NCI-H1417 (cell line): ENCODE data around the gene SLC38A10.
"Not testable (repeated sequence)": the region's sequence is repeated elsewhere in the genome, so short reads cannot be mapped to it uniquely, and the experiment has no call there.

ENCODE experiments used
- DNase-seq, 3 experiments: peaks; one replicate each; lab custom pipeline; 2025; lab: John Stamatoyannopoulos, UW

Gene SLC38A10

DNA sequence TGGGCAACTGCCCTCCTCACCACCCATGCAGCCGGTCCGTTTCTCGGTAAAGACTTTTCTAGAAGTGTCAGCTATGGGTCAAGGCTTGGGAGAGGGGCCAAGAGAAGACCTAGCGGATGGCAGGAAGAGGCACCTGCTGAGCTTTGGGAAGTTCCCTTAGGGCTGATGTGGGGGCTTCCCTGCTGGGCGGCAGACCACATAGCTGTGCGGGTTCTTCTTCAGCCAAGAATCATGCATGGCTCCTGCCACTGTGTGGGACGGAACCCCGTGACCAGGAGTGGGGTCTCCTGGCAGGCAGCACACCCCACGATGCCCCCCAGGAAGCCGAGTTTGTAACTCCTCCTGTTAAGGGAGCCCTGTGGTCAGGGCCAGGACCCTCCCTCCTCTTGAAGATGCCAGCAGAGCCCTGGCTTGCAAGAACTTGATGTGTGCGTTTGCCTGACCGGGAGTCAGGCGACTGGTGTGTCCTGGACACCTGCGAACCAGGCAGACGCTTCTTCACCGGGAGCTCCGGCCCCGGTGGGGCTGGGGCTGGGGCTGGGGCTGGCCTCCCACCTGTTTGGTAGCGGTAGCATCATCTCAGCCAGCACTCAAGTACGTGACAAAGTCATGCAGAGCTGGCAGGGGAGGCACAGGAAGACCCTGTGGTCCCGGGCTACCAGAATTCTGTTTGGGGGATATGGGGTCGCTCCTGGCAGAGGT lies 17.7 kb upstream of the SLC38A10 start:
- no peak for DNase-seq

DNA sequence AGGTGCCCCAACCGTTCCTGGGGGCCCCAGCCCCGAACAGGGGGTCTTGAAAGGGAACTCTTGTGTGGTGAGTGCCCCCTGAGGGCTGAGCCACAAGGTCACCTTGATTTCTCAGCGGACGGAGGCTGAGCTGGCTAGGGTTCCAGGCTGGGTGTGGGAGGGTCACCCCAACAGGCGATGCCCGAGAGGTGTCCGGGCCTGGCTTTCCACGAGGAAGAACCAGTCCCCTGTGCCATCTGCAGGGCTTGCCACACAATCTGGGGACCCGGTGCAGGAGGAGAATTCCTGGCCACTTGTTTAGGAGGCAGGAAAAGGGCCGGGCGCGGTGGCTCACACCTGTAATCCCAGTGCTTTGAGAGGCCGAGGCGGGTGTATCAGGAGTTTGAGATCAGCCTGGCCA lies 16.8 kb upstream of the SLC38A10 start:
- DNase-seq: no peak

DNA sequence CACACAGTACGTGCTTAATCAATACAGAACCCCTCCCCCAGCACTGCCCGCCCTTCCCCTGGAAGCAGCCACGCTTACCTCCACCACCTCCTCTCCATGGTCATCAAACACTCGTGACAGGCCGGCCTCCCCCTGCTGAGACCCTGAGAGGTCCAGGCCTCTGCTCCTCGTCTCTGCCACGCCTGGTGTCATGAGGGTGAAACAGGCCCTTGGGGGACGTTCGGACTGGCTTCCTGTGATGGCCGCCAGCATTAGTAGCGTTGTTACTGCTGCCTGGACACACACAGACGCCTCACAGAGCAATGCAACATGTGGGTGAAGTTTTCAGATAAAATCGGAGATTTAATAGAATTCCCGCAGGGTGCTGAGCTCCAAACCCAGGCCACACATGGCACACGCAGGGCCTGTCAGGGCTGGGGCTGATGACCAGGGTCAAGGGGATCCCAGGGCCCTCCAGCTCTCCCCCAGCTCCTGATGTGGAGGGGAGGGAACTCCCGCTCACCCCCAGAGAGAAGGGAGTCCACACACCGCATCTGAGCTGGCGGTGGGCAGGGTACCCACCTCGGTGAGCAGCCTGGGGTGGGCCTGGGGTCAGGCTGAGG lies 15.9 kb upstream of the SLC38A10 start:
- DNase-seq: peak in 1 of 3 experiments; percentile 30

DNA sequence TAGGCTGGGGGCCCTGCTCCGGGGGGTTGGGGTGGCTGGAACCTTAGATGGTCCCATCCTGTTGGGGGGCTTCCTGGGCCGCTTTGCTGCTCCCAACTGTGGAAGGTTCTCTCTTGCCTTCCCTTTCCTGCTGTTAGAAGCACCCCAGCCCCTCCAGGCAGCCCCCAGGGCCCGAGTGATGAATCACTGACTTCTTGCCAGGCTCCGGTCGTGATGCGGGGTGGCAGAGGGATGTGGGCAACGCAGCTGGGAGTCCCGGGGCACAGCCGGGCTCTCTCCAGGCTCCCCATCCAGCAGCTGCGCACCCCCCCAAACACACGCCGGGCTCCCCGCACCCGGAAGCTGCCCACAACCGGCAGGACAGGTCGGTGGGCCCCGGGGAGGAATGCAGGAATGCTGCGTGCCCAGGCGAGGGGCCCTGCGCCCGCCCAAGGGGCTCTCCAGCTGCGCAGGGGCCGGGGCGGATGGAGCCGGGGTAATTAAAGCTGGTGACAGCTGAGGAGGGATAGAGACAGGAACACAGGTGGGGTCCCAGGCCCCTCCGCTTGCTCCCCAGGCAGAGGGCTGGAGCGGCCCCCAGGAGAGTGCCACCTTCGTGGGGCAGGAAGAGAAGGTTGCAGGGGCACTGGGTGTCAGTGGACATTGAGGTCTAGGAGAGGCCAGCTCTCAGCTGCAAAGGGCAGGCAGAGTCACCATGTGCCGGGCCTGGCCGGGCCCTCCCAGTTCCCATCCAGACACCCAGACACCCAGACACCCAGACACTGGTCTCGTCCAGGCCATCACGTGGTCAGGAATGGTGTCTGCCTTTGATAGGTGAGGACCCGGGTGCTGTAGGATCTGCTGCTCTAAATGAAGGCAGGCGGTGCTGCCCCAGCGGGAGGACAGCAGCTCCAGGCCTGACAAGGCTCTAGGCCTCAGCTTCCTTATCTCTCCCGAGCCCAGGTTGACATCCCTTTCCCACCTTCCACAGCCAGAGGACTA lies 15.0 kb upstream of the SLC38A10 start:
- no peak for DNase-seq

DNA sequence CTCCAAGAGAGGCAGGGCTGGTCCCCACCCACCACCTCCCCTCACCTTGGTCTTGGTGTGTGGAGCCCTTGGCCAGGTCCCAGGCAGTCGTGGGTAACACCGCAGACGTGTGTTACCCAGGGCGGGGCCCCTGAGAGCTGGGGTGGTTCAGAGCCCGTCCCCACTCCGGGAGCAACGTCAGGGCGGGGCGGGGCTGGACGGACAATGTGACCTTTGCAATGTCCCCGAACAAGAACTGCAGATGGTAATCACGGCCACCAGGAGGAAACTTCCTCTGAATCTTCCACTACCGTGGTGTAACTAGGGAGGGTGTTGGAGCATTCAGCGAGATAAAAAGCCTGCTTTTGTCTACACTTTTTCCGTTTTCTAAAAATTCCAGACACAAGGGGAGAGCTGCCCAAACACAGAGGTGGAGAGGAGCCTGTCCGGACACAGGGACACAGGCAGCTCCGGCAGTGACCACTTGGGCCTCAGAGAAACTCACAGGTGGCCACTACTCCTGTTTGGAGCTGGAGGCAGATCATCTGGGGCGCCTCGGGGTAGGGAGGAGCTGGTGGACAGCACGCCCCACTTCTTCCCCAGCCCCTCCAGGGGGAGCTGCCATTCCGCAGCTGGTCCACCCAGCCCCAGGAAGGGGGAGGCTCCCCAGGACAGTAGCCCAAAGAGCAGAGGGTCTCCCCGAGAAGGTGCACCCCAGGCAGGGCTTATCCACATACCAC lies 14.2 kb upstream of the SLC38A10 start:
- DNase-seq: no peak

DNA sequence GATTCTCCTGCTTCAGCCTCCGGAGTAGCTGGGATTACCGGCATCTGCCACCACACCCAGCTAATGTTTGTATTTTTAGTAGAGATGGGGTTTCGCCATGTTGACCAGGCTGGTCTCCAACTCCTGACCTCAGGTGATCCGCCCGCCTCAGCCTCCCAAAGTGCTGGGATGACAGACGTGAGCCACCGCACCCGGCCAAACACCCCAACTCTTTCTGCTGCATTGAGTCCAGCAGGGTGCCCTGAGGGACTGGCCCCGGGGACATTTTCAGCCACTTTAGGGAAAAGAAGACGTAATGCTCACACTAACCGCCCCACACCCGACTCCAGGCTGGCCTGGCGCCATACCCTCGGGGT lies 13.7 kb upstream of the SLC38A10 start:
- not testable (repeated sequence) for DNase-seq

DNA sequence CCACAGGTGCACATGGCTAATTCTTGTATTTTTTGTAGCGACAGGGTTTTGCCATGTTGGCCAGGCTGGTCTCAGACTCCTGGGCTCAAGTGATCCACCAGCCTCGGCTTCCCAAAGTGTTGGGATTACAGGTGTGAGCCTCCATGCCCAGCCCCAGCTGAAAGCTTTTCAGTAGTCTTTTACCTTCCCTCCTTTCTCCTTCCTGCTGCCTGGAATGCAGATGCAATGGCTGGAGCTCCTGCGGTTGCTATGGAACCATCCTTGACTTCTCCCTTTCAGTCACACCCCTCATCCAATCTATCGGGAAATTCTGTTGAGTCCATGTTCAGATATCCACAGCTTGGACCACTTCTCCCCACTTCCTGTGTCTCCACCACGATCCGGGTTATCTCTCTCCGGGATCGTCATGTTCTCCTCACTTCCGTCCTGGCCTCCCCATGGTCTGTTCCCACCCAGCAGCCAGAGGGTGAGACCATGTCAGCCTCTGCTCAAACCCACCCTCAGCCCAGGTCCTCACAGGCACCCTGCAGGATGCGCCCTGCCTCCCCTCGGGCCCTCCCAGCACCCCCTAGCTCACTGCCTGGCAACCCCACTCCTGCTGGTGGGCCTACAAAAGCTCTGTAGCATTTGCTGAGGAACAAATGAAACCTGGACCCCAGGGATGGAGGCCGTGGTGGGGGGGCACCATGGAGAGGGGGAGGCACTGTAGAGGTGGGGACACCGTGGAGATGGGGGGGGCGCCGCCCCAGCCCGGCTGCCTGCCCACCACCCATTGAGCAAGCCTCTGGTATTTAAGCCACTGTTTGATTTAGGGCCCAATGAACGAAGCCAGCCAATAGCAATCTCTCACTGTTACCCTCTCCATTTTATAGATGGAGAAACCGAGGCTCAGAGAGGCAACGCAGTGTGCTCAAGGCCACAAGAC lies 12.8 kb upstream of the SLC38A10 start:
- DNase-seq: no peak

DNA sequence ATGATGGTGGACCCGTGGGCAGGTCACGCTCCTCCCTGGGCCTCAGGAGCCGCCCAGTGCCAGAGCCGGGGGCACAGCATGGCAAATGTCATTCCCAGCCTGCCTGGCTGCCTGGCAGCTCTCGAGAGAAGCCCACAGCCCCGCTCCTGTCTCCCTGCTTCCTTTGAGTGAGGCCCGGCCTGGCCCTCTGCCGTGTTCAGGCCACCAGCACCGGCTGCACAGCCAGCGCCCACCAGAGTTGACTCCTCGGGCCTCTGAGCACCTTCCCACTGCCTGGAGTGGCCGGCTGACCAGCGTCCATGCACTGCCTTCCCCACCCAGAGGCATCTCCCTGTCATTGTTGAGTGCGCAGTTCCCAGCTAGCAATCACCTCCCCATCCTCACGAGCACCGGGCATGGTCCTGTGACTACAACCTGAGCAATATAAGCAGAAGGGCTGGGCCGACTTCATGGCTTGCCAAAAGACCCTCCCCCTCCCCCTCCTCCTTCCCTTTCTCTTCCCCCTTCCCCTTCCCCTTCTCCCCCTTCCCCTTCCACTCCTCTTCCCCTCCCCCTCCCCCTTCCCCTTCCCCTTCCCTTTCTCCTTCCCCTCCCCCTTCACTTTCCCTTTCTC lies 11.9 kb upstream of the SLC38A10 start:
- peak in 2 of 3 experiments; percentile 15 to 22 for DNase-seq

DNA sequence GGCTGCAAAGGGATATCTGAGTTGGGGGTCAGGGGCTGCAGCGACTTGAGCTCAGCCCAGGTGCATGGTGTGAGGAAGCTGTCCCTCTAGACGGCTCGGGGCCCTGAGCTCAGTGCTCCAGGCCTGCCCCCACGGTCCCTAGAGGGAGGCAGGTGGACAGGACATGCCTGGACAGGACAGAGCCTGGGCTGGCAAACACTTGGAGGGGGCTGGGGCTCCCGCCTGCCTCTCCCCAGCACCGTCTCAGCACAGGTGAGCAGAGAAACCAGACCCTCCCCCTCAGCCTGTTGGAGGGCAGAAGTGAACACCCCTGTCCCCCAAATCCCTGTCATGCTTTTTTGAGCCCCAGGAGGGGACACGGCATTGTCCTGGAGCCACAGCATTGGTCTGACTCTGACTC lies 11.4 kb upstream of the SLC38A10 start:
- DNase-seq: peak in 2 of 3 experiments; percentile 15 to 49

DNA sequence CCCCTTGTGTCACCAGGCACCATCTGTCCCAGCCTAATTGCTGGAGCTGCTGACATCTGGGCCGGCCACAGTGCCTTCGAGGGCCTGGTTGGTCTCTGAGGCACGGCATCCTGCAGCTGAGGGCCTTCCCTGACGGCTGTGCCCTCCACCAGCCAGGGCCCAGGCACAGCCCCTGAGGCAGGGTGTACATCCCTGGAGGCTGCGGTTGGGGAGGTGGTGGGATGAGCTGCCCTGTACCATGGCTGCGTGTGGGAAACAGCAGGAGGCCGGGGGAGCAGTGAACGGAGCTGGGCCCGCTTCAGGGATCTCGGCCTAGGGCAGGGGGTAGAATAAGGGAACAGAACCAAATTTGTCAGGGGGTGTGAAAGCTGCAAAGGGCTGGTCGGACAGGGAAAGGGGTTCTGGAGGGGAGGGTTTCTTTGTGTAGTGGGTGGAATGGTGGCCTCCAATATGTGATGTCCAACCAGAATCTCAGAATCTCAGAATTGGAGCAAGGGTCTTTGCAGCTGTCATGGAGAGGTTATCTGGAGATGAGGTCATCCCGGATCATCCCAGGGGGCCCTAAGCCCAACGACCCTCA lies 10.0 kb upstream of the SLC38A10 start:
- no peak for DNase-seq

DNA sequence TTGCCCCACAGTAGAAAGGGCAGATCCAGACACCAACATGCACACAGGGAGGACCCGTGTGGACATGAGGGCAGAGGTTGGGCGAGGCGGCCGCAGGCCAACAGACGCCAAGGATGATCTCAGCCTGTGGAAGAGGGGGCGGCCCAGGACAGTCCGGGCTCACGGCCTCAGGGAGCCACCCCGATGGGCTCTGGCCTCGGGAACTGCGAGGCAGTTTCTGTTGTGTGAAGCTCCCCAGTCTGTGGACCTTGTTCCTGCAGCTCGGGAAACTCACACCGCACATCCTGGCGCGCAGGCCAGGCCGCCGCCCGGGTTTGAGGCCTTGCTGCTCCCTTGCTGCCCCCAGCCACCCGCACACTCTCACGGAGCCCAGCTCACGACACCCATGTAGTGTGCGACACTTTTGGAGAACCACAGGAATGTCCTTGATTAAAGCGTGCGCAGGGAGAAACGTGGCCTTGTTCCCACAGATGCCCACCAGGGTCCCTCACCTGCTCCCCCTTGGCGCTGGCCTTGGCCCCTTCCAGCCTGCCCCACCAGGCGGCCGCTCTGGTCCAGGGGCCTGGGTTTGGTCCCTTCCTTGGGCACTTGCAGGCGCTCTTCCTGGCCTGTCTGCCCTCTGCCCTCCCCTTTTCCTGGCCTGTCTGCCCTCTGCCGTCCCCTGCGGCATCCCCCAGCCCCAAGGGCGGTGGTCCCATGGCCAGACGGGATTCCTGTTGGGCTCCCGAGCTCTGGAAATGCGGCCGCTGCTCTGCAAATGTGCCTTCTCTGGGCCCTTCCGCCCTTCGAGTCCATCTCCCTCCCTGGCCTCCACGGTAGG lies 9.3 kb upstream of the SLC38A10 start:
- DNase-seq: no peak

DNA sequence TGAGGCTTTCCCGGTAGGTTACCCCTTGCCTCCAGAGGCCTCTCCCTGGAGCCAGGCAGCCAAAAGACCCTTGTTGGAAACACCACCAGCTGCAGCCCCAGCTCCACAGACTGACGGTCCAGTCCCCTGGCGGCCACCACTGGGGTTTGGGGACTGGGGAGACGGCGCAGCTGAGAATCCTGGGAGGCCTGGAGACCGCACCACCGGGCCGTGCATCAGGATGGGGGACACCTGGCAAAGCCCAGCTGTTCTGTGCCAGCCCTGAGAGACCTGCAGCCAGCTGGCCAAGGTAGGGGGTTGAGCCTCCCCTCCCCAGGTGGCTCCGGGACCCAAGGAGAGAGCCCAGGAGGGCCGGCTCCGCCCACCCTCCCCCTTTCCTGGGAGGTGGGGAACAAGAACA lies 8.3 kb upstream of the SLC38A10 start:
- no peak for DNase-seq

DNA sequence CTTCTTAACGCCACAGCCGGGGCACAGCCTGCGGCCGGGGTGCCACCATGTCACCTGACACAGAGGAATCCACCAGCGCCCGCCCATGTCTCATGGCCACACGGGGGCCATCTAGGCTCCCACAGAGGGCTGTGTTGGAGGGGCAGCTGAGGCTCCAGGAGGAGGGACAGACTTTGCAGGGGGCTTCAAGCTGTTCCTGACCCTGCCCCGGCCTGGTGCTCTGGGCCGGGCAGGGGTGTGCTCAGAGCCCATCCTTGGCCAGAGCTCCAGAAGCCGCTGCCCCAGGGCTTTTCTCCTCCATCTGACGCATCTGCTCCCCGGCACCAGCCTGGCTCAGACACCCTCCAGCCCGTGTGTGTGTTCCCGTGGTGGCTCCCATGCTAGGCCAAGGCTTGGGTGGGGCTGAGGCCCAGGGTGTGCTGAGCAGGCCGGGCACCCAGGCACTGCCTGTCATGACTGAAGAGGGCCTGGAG lies 7.8 kb upstream of the SLC38A10 start:
- DNase-seq: no peak

DNA sequence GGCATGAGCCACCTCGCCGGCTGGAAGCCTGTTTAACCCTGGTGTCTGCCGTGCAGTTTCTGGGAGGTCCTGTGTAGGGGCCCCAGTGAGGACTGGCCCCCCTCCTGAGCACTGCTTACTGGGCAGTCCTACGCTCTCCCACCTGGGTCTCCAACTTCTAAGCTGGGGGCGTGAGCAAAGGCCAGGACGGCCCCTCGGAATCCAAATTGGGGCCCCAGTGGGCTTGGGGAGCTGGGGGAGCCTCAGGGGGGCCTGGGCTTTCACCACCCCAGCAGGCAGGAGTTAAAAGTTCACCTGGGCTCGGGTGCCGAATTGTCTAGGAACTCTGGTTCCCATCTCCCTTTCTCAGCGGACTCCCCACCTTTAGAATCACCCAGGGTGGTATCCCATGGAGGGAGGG lies 7.2 kb upstream of the SLC38A10 start:
- DNase-seq: no peak

DNA sequence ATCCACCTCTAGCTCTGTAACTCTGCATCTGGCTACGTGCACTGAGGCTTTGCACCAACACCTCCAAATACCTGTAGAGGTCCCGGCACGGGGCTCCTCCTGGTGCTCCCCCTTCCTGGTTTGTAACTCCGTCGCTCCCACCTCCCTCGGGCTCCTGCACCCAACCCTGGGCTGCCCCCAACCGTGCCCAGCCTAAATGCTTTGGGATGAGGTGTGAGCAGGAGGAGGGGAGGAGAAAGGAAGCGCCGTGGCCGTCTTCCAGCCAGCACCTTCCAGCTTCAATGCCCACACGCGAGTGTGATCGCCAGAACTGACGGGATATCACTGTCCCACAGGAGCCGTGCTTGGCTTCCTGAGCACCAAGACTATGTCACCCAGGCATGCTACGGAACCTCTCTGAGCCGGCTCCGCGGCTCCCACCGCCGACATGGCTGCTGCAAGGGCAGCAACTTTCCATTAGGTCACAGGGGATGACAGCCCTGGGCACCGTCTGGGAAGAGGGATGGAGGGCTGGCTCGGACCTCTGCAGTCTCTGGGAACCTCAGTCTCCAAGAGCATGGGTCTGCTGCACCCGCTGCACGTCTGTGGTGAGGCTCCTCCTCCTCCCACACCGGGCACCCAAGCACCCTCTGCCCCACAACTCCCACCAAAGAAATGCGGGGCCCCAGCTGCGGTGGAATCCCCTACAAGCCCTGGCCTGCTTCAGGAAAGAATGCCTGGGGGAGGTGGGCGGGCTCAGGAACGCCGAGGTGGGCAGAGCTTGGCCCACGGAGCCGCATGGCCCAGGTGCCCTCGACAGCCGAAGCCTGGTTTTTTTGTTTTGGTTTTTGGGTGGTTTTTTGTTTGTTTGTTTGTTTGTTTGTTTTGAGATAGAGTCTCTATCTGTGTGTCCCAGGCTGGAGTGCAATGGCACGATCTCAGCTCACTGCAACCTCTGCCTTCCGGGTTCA lies 6.4 kb upstream of the SLC38A10 start:
- DNase-seq: no peak

DNA sequence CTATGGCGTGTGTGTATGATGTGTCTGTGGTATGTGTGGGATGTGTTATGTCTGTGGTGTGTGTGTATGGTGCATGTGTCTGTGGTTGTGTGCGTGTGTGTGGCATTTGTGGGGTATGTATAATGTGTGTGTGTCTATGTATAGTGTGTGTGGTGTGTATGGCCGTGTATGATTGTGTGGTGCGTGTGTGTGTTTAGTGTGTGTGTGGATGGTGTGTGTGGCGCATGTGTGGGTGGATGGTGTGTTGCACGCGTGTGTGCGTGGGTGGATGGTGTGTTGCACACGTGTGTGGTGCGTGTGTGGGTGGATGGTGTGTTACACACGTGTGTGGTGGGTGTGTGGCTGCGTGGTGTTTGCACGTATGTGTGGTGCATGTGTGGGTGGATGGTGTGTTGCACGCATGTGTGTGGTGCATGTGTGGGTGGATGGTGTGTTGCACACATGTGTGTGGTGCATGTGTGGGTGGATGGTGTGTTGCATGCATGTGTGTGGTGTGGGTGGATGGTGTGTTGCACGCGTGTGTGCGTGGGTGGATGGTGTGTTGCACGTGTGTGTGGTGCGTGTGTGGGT lies 5.6 kb upstream of the SLC38A10 start:
- DNase-seq: no peak

DNA sequence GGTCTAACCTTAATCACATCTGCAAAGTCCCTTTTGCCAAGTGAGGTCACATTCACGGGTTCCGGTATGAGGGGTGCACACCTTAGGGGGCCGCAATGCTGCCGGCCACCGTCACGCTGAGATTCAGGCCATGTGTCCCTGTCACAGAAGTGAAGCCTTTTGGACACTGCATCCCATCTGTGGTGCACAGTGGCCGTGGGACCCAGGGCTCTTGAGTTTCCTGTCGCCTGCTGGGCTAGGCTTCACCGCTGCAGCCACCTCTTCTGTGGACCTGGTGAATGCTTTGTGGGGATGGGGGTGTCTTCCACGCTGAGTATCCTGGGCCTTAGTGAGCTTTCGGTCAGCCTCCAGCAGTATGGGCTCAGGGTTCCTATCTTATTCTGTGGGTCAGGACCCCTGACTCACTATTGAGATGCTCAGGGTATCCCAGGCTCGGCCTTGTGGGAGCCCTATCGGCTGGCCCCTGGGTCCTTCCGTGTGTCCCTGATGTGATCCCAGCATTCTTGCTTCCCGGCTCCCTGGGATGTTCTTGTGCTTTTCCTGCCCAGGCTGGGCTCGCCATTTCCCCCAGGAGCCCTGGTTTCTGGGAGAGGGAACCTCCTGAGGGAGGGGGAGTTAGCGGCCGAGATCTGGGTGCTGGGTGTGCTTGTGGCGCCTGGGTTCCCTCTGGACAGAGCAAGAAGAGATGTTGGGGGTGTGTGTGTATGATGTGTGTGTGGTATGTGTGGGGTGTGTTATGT lies 4.9 kb upstream of the SLC38A10 start:
- DNase-seq: no peak
